Measurements from ENCODE around the gene TIMM13.
A peak's percentile ranks its signal among the peaks of the same experiment; 100 is the strongest.
"Not testable (repeated sequence)": the region's sequence is repeated elsewhere in the genome, so short reads cannot be mapped to it uniquely, and the experiment has no call there.

TIMM13 gene

DNA sequence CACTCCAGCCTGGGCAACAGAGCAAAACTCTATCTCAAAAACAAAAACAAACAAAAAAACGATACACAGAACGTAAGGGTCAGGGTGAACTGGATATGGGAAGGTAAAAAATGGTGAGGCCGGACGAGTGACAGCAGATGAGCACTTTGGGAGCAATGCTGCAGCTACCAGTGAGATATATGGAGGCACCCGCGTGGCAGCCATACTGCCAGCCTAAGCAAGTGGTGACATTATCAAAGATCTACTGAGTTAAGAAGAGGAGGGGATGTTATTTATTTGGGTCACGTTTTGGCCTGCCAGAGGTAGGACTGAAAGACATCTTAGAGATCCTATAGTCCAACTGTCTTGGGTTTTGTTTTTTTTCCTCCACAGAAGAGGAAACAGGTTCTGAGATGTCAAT, 14.2 kb downstream of the TIMM13 start:
- no peak for DNase-seq

DNA sequence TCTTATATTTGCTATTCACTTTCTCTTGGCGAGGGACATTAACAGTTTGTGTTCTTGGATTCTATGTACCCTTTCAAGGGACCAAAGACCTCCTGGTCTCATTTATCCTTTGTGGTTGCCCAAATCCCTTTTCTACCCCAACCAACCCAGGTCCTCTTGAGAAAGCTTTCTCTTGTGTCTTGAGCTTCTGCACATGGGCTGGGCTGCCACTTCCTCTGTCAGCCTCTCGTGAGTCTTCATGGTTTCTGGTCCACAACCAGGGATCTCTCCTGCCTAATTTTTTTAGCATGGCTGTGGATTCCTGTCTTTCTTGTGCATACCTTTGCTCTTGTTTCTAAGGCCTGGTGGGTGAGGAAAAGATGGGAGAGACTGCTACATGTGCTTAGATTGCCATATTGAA, 14.9 kb downstream of the TIMM13 start:
- DNase-seq = no peak

DNA sequence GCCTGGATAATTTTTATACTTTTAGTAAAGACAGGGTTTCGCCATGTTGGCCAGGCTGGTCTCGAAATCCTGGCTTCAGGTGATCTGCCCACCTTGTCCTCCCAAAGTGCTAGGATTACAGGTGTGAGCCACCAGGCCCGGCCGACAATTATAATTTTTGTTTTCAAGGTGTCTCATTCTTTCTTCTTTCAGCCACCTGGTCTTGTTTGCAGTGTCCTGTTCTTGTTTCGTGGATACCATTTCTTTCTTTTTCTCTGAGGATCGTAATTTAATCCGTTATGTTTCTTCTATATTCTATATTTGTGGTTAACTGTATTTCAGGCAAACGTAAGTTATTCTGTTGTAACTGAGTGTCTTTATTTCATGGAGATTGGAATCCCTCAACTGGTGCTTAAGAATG, 15.7 kb downstream of the TIMM13 start:
- DNase-seq = no peak

DNA sequence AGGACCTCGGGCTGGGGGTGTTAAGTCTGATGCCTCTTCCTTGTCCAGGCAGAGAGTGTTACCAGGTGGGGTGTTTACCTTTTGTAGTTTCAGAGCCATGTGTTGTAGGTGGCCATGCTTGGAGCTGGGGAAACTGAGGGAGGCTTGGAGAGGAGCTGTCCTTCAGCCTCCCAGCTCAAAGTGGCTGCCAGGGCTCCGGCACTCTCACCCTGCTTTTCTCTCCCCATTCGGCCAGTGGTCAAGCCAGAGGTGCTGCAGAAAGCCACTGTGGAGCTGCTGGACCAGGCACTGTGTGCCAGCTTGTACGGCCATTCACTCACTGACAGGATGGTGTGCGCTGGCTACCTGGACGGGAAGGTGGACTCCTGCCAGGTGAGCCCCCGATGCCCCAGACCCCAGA, 17.4 kb downstream of the TIMM13 start:
- no peak for DNase-seq

DNA sequence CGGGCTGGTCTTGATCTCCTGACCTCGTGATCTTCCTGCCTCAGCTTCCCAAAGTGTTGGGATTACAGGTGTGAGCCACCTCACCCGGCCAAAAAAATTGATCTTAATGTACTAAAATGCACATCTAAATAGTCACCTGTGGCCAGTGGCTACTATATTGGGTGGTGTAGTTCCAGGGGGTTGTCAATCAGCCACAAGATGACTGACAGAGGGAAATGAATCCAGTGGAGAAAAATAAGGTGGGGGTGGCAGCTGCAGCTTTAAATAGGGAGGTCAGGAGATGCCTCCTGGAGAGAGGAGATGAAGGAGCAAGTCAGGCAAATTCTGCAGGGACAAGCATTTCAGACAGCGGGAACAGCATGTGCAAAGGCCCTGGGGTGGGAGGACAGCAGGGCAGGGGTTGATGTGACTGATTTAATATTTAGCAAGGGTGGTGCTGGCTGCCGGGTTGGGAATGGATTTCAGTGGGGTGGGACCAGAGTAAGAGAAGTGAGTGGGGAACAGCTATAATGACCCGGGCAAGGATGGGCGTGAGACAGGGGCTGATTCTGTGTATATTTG, 18.0 kb downstream of the TIMM13 start:
- no peak for DNase-seq

DNA sequence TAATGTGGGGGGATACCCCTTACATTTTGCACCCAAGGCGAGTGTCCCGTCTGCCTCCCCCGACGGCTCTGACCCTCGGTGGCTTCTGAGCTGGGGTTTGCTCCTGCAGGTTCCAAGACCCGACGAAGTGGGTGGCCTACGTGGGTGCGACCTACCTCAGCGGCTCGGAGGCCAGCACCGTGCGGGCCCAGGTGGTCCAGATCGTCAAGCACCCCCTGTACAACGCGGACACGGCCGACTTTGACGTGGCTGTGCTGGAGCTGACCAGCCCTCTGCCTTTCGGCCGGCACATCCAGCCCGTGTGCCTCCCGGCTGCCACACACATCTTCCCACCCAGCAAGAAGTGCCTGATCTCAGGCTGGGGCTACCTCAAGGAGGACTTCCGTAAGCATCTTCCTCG, 19.1 kb downstream of the TIMM13 start:
- no peak for DNase-seq

DNA sequence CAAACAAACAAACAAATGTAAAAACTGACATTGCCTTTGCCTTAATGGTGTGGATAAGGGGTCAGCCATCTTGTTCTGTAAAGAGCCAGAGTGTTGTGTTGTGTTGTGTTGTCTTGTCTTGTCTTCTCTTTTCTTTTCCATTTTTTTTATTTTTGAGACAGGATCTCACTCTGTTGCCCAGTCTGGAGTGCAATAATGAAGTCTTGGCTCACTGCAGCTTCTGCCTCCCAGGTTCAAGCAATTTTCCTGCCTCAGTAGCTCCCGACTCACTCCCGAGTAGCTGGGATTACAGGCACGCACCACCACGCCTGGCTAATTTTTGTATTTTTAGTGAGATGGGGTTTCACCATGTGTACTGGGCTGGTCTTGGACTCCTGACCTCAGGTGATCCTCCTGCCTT, 27.8 kb downstream of the TIMM13 start:
- no peak for DNase-seq

DNA sequence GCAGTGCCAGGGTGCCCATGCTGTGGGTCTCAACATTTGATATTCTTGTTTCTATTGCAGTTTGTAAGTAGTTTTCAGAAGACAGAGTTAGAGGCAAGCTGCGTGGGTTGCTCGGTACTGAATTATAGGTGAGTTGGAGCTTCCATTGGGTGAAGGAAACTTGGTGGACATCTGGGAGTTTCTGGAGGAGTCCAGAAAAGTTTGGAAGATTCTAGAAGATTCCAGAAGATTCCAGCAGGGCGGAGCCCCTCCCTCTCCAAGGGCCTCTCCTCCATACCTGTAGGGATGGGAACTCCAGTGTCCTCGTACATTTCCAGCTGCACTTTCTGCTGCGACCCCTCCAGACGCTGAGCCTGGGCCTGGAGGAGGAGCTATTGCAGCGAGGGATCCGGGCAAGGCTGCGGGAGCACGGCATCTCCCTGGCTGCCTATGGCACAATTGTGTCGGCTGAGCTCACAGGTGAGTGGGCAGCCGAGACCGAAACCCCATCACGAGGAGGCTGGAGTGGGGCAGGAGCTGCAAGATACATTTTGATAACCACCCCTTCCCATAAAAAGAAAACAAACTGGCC, 28.6 kb downstream of the TIMM13 start:
- no peak for DNase-seq

DNA sequence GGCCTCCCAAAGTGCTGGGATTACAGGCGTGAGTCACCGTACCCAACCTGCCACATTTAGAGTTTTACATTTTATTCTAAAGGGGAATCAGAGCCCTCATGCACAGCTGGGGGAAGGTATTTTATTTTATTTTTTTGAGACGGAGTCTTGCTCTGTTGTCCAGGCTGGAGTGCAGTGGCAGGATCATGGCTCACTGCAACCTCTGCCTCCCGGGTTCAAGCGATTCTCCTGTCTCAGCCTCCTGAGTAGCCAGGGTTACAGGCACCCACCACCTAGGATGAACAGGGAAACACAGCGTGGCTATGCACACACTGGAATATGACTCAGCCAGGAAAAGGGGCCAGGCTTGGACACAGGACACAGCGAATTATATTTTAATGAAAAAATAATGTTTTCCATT, 30.2 kb downstream of the TIMM13 start:
- DNase-seq = not testable (repeated sequence)

DNA sequence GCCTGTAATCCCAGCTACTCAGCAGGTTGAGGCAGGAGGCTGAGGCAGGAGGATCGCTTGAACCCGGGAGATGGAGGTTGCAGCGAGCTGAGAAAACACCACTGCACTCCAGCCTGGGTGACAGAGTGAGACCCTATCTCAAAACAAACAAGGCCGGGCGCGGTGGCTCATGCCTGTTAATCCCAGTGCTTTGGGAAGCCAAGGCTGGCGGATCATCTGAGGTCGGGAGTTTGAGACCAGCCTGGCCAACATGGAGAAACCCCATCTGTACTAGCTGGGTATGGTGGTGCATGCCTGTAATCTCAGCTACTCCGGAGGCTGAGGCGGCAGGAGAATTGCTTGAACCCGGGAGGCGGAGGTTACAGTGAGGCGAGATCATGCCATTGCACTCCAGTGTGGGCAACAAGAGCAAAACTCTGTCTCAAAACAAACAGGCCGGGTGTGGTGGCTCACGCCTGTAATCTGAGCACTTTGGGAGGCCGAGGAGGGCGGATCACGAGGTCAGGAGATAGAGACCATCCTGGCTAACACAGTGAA, 32.0 kb downstream of the TIMM13 start:
- not testable (repeated sequence) for DNase-seq

DNA sequence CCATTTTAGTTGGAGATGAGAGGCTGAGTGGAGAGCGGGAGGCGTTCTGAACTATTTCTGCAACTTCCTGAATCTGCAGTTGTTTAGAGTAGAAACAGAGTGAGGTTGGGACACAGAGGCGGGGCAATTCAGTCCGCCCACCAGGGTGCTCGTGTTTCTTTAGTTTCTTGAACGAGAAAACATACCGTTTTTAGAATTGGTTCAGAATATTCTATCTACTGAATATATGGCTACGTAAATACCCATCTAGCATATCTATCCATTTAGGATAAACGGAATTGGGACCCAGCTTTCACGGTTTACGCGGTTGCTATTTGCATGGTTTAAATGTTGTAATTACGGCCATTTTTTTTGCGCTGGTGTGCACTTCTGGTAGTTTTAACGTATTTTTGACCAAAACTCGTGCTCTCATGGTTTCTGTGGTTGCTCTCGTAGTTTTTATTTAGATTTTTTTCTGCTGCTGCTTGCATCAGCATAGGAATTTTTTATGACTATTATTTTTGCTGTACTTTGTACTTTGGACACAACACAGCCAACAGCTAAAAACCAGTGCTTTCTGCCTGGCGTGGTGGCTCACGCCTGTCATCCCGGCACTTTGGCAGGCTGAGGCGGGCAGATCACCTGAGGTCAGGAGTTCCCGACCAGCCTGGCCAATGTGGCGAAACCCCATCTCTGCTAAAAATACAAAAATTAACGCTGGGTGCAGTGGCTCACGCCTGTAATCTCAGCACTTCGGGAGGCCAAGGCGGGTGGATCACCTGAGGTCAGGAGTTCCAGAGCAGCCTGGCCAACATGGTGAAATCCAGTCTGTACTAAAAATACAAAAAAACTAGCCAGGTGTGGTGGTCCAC, 32.7 kb downstream of the TIMM13 start:
- no peak for DNase-seq

DNA sequence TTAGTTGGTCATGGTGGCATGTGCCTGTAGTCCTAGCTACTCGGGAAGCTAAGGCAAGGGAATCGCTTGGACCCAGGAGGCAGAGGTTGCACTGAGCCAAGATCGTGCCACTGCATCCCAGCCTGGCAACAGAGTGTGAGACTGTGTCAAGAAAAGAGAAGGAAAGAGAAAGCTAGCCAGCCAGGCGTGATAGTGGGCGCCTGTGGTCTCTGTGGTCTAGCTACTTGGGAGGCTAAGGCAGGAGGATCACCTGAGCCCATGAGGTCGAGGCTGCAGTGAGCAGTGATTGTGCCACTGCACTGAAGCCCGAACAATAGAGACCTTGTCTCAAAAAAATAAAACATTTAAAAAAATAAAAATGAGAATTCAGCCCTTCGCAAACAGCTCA, 33.3 kb downstream of the TIMM13 start:
- DNase-seq = no peak

DNA sequence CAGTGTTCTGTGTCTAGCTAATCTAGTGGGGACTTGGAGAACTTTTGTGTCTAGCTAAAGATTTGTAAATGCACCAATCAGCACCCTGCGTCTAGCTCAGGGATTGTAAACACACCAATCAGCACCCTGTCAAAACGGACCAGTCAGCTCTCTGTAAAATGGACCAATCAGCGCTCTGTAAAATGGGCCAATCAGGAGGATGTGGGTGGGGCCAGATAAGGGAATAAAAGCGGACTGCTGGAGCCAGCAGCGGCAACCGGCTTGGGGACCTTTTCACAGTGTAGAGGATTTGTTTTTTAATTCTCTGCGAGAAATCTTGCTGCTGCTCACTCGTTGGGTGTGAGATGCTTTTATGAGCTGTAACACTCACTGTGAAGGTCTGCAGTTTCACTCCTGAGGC, 34.5 kb downstream of the TIMM13 start:
- not testable (repeated sequence) for DNase-seq

DNA sequence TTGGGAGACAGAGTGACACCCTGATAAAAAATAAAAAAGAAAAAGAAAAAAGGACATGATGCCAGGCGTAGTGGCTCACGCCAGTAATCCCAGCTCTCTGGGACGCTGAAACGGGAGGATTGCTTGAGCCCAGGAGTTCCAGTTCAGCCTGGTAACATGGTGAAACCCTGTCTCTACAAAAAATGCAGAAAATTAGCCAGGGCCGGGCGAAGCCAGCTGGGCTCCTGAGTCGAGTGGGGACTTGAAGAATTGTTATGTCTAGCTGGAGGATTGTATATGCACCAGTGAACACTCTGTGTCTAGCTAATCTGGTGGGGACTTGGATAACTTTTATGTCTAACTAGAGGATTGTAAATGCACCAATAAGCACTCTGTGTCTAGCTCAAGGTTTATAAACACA, 35.0 kb downstream of the TIMM13 start:
- DNase-seq = no peak

DNA sequence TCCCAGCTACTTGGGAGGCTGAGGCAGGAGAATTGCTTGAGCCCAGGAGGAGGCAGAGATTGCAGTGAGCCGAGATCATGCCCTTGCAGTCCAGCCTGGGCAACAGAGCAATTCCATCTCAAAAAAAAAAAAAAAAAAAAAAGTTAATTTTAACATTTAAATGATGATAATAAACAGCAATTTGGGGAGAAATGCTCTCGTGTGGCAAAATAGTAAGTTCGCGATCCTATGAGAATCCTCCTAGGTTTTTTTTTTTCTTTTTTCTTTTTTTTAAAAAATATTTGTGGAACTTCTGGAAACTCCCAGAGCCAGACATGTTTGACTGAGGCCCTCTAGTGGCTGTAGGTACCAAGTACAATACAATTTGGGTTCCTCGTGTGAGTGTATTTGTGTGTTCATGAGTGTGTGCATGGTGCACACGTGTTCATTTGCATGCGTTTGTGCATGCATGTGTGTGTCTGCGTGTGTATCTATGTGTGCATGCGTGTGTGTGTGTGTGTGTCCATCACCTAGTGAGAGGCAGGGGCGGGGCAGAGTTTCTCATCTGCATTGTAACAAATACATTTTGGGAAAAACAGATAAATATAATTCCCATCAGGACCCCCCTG, 36.2 kb downstream of the TIMM13 start:
- peak; percentile 31 for DNase-seq

DNA sequence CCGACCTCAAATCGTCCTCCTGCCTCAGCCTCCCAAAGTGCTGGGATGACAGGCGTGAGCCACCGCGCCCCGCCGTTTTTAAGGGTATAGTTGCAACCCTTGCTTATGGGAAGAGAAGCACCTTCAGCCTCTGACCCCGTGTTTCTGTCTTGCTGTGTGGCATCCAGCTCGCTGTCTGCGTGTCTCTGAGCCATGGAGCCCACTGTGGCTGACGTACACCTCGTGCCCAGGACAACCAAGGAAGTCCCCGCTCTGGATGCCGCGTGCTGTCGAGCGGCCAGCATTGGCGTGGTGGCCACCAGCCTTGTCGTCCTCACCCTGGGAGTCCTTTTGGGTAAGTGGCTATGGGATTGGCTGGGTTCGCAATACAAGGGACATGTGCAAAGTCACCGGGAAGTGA, 37.8 kb downstream of the TIMM13 start:
- no peak for DNase-seq

DNA sequence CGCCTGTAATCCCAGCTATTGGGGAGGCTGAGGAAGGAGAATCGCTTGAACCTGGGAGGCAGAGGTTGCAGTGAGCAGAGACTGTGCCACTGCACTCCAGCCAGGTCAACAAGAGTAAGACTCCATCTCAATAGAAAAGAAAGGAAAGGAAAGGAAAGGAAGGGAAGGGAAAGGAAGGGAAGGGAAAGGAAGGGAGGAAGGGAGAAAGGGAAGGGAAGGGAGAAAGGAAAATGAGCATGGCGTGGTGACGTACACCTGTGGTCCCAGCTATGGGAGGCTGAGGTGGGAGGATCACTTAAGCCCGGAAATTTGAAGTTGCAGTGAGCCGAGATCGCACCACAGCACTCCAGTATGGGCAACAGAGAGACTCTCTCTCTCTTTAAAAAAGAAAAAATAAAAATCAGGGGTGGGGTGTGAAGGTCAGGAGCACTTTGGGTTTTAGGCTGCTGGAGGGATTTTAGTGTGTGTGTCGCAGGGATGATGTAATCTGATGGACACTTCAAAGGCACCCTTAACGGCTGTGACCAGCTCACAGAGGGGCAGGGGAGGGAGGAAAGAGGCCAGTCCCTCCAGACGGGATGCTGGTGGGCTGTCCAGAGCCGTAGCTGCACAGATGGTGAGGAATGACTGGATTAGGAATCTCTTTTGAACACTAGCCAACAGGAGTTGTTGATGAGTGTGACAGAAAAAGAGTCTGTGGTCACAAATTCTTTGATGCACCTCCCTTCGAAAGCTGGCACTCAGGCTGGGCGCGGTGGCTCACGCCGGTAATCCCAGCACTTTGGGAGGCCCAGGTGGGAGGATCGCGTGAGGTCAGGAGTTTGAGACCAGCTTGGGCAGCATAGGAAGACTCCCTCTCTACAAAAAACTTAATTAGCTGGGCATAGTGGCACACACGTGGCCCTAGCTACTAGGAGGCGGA, 39.8 kb downstream of the TIMM13 start:
- DNase-seq = no peak

DNA sequence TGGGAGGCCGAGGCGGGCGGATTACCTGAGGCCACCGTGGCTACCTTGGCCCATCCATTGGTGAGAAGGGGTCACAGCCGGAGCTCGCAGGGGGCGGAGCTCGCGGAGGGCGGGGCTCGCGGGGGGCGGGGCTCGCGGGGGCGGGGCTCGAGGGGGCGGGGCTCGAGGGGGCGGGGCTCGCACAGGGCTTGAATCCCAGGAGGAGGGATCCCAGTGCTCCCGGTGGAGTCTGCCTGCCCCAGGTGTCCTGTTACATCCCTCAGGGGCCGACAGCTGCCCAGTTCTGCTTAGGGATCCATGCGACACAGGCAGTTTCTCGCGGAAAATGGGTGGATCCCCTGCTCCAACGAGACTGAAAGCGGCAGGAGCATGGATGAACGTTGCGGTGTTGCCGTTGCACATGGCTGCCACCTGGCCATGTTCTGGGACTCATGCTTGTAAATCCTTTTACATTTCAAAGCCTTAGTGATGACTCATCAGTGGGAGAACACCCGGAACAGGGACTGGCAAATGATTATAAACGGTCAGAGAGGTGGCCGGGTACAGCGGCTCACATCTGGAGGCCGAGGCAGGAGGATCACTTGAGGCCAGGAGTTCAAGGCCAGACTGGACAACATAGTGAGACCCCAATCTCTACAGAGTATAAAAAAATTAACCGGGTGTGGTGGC, 42.2 kb downstream of the TIMM13 start:
- no peak for DNase-seq

DNA sequence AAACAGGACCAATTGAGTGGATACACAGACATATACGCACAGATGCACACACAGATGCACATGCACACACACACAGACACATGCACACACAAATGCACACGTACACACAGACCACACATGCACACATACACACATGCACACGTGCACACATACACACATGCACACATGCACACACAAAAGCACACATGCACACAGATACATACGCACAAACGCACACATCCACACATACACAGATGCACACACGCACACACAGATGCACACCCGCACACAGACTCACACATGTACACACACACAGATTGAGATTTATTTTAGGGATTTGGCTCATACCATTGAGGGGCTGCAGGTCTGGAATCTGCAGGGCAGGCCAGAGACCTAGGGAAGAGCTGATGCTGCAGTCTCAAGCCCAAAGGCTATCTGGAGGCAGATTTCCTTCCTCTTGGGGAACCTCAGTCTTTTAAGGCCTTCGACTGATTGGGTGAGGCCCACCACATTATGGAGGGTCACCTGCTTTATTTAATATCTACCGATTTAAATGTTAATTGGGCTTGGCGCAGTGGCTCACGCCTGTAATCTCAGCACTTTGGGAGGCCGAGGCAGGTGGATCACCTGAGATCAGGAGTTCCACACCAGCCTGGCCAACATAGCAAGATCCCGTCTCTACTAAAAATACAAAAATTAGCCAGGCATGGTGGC, 44.7 kb downstream of the TIMM13 start:
- DNase-seq = no peak

DNA sequence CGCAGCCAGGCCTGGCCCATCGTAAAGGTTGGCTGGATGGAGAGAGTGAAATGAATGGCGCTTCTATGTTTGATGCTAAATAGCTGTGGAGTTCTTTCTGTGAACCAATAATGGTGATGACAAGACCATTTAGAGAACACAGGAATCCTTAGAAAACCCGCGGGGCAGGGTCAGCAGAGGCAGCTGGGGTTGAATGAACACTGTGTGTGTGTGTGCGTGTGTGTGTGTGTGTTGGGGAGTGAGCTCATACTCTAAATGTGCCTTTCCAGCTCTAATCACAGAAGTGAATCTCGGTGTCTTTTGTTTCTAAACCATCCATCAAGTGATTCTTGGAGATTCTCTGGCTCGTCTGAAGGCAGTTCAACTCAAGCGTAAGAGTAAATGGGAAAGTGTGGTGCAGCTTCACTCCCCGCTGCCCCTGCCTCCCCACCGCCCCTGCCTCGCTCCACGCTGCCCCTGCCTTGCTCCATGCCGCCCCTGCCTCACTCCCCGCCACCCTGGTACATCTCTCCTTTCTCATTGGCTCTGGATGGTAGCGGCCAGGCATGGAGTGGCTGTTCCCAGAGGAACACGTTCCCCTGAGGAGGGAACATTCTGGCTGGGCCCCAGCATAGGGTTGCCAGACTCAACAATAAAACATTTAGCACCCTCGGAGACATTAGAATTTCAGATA, 46.1 kb downstream of the TIMM13 start:
- DNase-seq = no peak

DNA sequence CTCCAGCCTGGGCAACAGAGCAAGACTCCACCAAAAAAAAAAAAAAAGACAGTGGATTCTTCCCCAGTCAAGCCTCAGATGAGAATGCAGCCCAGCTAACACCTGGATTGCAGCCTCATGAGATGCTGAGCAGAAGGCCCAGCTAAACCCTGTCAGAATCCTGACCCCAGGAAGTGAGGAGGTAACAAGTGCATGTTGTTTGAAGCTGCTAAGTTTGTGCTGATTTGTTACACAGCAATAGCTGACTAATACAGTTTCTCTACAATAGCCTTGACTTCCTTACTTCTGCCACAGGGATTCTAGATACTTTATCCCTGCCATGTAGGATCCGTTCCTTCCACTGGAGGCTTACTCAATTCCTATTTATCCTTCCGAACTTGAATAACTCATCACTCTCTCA, 46.8 kb downstream of the TIMM13 start:
- DNase-seq = no peak
